GM18517 (cell line): ENCODE measurements around the gene FAM193A.
"Not testable (repeated sequence)": the region's sequence is repeated elsewhere in the genome, so short reads cannot be mapped to it uniquely, and the experiment has no call there.

ENCODE experiments used
- ATAC-seq: cut with Tn5 transposase; IDR thresholded peaks from one replicate; pipeline ENCODE4 v1.9.1; 2021; ENCODE audit warnings: mild to moderate bottlenecking, moderate library complexity; ENCODE audit not compliant: unreplicated experiment

Gene FAM193A

DNA sequence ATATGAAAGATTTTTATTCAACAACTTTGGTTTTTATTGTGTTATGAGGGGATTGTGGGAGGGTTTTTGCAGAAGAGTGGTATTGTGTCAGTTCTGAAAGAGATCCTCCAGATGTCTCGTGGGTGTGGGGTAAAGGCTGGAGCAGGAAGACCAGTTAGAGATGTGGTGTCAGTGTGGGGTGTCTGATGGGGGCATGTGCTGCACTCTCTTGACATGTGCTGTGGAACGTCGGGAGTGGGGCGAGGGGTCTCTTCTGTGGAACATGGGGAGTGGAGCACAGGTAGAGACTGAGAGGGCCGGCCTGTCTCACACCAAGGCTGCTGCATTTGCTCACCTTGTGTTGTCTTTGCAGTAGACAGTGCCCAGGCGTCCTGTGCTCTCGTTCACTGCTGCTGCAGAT, 37.6 kb downstream of the FAM193A start:
- no peak for ATAC-seq

DNA sequence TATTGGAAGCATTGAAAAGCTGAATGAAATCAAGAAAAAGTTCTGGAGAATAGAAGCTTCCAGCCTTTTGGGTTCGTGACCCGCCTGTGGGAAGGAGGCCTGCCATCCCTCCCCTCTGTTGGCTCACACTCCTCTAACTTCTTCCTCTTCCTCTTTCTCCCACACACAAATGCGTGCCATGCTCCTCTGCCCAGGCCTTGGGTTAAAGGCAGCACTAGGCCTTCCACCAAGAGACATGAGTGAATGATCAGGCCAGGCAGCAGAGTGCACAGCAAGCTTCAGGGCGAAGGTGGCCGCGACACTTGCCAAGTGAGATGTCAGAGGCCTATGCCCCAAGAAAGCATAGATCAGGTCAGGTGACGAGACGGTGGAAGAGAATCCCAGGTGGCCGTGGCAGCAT, 38.4 kb downstream of the FAM193A start:
- no peak for ATAC-seq

- ATAC-seq = no peak
Observed at GRCh38 chr4:2576290-2576689, 39.8 kb downstream of the FAM193A start.

DNA sequence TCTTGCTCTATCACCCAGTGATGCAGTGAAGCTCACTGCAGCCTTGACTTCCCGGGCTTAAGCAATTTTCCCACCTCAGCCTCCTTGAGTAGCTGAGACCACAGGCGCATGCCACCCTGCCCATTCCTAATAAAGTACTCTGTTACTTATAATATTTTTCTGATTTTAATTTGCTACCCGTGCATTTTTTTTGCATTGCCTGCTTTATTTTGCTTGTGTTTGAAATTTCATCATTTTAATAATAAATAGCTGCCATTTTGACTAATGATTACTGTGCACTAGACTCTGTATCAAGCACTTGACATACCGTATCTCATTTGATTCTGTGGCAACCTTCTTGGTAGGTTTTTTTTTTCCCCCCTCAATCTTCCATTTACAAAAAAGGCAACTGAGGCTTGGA, 41.7 kb downstream of the FAM193A start:
- ATAC-seq = no peak

DNA sequence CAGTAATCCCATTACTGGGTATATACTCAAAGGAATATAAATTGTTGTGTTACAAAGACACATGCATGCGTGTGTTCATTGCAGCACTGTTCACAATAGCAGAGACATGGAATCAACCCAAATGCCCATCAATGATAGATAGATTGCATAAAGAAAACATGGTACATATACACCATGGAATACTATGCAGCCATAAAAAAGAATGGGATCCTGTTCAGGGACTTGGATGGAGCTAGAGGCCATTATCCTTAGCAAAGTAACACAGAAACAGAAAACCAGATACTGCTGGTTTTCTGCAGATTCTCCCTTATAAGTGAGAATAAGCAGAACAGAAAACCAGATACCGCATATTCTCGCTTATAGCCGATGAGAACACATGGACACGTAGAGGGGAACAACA, 43.5 kb downstream of the FAM193A start:
- no peak for ATAC-seq

GRCh38 chr4:2583092-2583491, 46.6 kb downstream of the FAM193A start:
- ATAC-seq = no peak

DNA sequence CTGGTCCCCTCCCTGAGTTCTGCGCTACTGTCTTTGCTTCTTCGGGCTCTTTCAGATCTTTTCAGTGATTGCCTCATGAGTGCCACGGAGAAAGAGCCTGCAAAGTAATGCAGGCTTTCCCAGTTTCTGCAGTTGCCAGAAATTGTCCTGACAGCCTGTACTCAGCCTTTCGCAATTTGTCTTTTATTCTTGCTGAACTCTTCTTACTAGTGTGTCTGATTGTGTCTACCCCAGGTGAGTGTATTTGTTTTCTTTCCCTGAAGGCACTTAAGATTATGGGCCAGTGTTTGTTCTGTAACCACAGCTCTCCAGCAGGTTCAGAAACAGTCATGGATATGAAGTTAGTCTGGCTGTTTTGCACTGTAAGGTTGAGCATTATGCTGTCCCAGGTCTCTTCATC, 47.1 kb downstream of the FAM193A start:
- no peak for ATAC-seq

- no peak for ATAC-seq
Observed at GRCh38 chr4:2586502-2586901, 50.1 kb downstream of the FAM193A start.

DNA sequence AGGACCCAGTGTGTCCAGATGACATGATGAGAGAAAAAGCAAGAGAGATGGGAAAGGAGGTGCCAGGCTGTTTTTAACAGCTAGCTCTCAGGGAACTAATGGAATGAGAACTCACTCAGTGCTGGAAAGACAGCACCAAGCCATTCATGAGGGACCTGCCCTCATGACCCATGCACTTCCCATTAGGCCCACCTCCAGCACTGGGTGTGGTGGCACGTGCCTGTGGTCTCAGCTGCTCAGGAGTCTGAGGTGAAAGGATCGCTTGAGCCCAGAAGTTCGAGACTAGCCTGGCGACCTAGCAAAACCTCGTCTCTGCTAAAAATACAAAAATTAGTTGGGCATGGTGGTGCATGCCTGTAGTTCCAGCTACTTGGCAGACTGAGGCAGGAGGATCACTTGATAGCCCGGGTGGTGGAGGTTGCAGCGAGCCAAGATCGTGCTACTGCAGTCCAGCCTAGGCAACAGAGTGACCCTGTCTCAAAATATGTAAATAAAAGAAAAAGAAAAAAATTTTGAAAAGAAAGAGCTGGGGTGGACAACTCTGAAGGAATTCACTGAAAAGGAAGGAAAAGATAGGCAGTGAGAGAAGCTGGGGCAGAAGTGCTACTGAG, 50.9 kb downstream of the FAM193A start:
- ATAC-seq = no peak

GRCh38 chr4:2588259-2588658, 51.8 kb downstream of the FAM193A start:
- no peak for ATAC-seq

- ATAC-seq = no peak
Observed at GRCh38 chr4:2591189-2591588, 54.7 kb downstream of the FAM193A start.

- ATAC-seq = not testable (repeated sequence)
Observed at GRCh38 chr4:2592014-2592413, 55.6 kb downstream of the FAM193A start.

DNA sequence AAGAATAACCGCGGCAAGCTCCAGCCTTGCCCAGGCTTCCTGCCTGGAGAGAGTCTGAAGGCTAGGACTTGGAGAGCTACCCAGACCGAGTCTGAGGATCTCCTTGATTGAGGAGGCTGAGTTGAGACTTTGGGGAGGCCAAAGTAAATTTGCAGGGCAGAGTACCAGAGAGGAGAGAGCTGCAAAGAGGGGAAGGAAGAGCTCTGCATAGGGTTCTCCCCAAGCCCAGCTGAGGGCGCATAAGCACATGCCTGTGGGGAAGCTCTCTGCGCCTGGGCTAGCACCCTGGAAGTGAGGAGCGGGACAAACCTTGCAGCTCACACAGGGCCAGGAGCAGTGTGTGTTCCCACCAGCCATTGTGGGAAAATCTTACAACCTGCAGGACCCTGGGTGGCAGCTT, 56.1 kb downstream of the FAM193A start:
- ATAC-seq = no peak

- ATAC-seq = no peak
Observed at GRCh38 chr4:2593003-2593402, 56.6 kb downstream of the FAM193A start.

DNA sequence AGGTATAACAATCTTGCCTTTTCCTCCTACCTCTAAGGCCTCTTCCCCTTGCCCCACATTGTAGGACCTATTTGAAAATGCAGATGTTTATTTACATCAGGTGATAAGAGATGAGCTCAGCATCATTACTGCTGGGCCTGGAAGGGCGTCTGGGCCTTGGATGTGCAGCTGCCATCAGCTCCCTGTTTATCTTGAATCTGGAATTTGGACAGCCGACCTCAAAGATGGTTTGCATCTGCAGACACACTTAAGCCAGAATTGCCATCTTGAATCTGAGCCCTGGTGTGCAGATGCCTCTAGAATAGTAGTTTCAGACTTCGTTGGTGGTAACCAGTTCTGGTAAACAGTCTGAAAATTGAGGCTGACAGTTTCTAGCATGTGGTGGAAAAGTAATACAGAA, 59.0 kb downstream of the FAM193A start:
- no peak for ATAC-seq

- no peak for ATAC-seq
Observed at GRCh38 chr4:2595952-2596552, 59.6 kb downstream of the FAM193A start.

- ATAC-seq = no peak
Observed at GRCh38 chr4:2596611-2597010, 60.2 kb downstream of the FAM193A start.

- ATAC-seq = peak; percentile 79
Observed at GRCh38 chr4:2598511-2599303, 62.3 kb downstream of the FAM193A start.

GRCh38 chr4:2599304-2599654, 62.8 kb downstream of the FAM193A start:
- no peak for ATAC-seq

DNA sequence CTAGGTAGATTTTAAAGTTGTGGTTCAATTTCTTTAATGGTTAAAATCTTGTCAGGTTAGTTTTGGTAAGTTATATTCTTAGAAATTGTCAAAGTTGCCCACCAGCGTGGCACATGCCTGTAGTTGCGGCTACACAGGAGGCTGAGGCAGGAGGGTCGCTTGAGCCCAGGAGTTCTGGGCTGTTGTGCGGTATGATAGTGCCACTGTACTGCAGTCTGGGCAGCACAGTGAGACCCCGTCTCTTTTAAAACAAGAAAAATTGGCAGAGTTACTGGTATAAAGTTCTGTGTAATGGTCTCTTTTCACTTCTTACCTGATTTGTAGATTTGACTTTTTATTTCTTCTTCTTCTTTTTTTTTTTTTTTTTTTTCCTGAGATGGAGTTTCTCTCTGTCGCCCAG, 64.4 kb downstream of the FAM193A start:
- no peak for ATAC-seq

- no peak for ATAC-seq
Observed at GRCh38 chr4:2604614-2605013, 68.2 kb downstream of the FAM193A start.

DNA sequence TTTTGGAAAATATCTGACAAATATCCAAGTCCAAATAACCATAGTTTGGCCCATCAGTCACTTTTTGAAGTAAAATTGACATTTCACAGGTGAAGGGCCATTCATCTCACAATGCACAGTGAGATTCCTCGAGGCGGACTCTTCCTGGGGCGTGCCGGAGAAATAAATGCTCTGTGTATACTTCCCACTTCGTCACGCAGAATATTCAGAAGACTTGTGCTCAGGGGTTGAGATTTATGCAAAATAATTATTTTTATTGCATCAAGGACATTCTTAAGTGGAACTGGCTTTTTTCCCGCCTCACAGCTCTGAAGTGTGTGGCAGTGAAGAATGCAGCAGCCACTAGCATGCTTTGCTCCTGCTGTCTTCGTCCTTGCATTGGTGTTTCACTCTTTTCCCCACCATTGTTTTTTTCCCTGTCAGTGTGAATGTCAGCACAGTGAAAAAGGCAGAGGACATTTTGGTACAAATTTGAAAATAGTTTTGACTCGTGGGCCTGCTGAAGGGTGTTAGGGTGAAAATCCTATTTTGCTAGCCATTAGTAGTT, 70.6 kb downstream of the FAM193A start:
- ATAC-seq = no peak
